GM23338 (cell line): Measurements from ENCODE around the gene DLK1. TPM values are rescaled to one million over a fixed set of nuclear protein-coding genes. Genes with fewer than 3 reads are reported as not detected.

ENCODE experiments used
- ATAC-seq: fragments of 200-7000 bp; cut with Tn5 transposase; 3 replicates; pipeline ENCODE4 v1.9.1; 2020
- DNase-seq: peaks from one replicate; pipeline ENCODE4 v3.0.0-alpha.2; 2015; ENCODE audit warnings: low spot score
- H2AFZ ChIP-seq: fragments of 200-600 bp; sonication (generic); 2 replicates; pipeline ENCODE4 v1.8.0; 2016; ENCODE audit warnings: antibody characterized with exemption, mild to moderate bottlenecking, moderate library complexity
- H3F3A ChIP-seq: fragments of 200-600 bp; sonication (generic); replicated peaks from 2 replicates; pipeline ENCODE4 v1.8.0; 2017; ENCODE audit warnings: antibody characterized with exemption, mixed run types, low read depth
- H3K27ac ChIP-seq: fragments of 200-600 bp; sonication (generic); 2 replicates; pipeline ENCODE4 v1.6.1; 2016; ENCODE audit warnings: low read depth
- H3K27me3 ChIP-seq: fragments of 200-600 bp; sonication (generic); 2 replicates; pipeline ENCODE4 v1.8.0; 2016; ENCODE audit warnings: mild to moderate bottlenecking, mixed run types, moderate library complexity; ENCODE audit not compliant: insufficient read depth
- H3K36me3 ChIP-seq: fragments of 200-600 bp; sonication (generic); 2 replicates; pipeline ENCODE4 v1.8.0; 2016; ENCODE audit warnings: mild to moderate bottlenecking; ENCODE audit not compliant: insufficient read depth
- H3K4me1 ChIP-seq: fragments of 200-600 bp; sonication (generic); 2 replicates; pipeline ENCODE4 v1.8.0; 2016; ENCODE audit warnings: mild to moderate bottlenecking, moderate library complexity; ENCODE audit not compliant: insufficient read depth
- H3K4me2 ChIP-seq: fragments of 200-600 bp; sonication (generic); 2 replicates; pipeline ENCODE4 v1.7.1; 2017; ENCODE audit warnings: mixed run types
- H3K4me3 ChIP-seq: fragments of 200-600 bp; sonication (generic); 2 replicates; pipeline ENCODE4 v1.6.1; 2016; ENCODE audit warnings: mixed run types
- H3K79me2 ChIP-seq: fragments of 200-600 bp; sonication (generic); replicated peaks from 2 replicates; pipeline ENCODE4 v1.8.0; 2017; ENCODE audit warnings: mild to moderate bottlenecking; ENCODE audit not compliant: insufficient read depth
- H3K9me2 ChIP-seq: fragments of 200-600 bp; sonication (generic); 2 replicates; pipeline ENCODE4 v1.8.0; 2017; ENCODE audit not compliant: insufficient read depth
- H4K20me1 ChIP-seq: fragments of 200-600 bp; sonication (generic); replicated peaks from 2 replicates; pipeline ENCODE4 v1.8.0; 2017; ENCODE audit warnings: mild to moderate bottlenecking; ENCODE audit not compliant: insufficient read depth
- H3K27ac Mint-ChIP-seq: 2 replicates; pipeline ENCODE4 v1.8.0; 2020; ENCODE audit warnings: inconsistent platforms, mild to moderate bottlenecking, moderate library complexity, mixed read lengths
- H3K27me3 Mint-ChIP-seq: 3 replicates; pipeline ENCODE4 v1.8.0; 2022; ENCODE audit warnings: low read depth, mild to moderate bottlenecking, moderate library complexity, mixed read lengths, inconsistent platforms; ENCODE audit not compliant: insufficient read depth, poor library complexity
- H3K36me3 Mint-ChIP-seq: 3 replicates; pipeline ENCODE4 v1.8.0; 2021; ENCODE audit warnings: low read depth, mild to moderate bottlenecking, inconsistent platforms, moderate library complexity, mixed read lengths
- H3K4me1 Mint-ChIP-seq: 3 replicates; pipeline ENCODE4 v1.8.0; 2020; ENCODE audit warnings: mild to moderate bottlenecking, inconsistent platforms, mixed read lengths
- H3K4me3 Mint-ChIP-seq: 3 replicates; pipeline ENCODE4 v1.8.0; 2021; ENCODE audit warnings: moderate library complexity, mild to moderate bottlenecking, inconsistent platforms, mixed read lengths
- H3K9me3 Mint-ChIP-seq: 3 replicates; pipeline ENCODE4 v1.8.0; 2020; ENCODE audit warnings: moderate library complexity, mild to moderate bottlenecking, inconsistent platforms, mixed read lengths
- CREB1 ChIP-seq: fragments of 250-450 bp; sonication (Bioruptor Pico); IDR thresholded peaks from 2 replicates; pipeline ENCODE4 v1.5.0; 2020; ENCODE audit warnings: low read depth, mild to moderate bottlenecking, moderate library complexity
- CTCF ChIP-seq, 2 experiments: fragments of 200-600 bp in 1 of 2; sonication (generic) in 1 of 2; conservative IDR thresholded peaks; 2 replicates each; pipeline versions ENCODE4 v1.5.1 to v1.6.1; 2016 to 2017; ENCODE audit warnings: antibody characterized with exemption in 2 of 2, low read depth in 2 of 2, mild to moderate bottlenecking in 2 of 2, moderate library complexity in 1 of 2
- ETS1 ChIP-seq: IDR thresholded peaks from 2 replicates; pipeline ENCODE4 v1.6.1; 2016; ENCODE audit warnings: antibody characterized with exemption
- JUNB ChIP-seq: IDR thresholded peaks from one replicate; pipeline ENCODE4 v1.6.1; 2016; ENCODE audit warnings: antibody characterized with exemption; ENCODE audit not compliant: unreplicated experiment
- NANOG ChIP-seq: IDR thresholded peaks from 2 replicates; pipeline ENCODE4 v1.6.1; 2016; ENCODE audit warnings: antibody characterized with exemption, borderline replicate concordance
- POLR2AphosphoS5 ChIP-seq: IDR thresholded peaks from 2 replicates; pipeline ENCODE4 v1.6.1; 2016; ENCODE audit warnings: antibody characterized with exemption, low read depth
- REST ChIP-seq: IDR thresholded peaks from one replicate; pipeline ENCODE4 v1.6.1; 2018; ENCODE audit warnings: antibody characterized with exemption; ENCODE audit not compliant: unreplicated experiment
- STAT1 ChIP-seq: IDR thresholded peaks from one replicate; pipeline ENCODE4 v1.6.1; 2016; ENCODE audit warnings: antibody characterized with exemption; ENCODE audit not compliant: unreplicated experiment
- ZNF114 ChIP-seq: fragments of 250-450 bp; sonication (Bioruptor Pico); IDR thresholded peaks from 2 replicates; pipeline ENCODE4 v1.5.0; 2020; ENCODE audit warnings: mild to moderate bottlenecking, moderate library complexity
- ZNF331 ChIP-seq: fragments of 250-450 bp; sonication (Bioruptor Pico); IDR thresholded peaks from 2 replicates; pipeline ENCODE4 v1.5.0; 2020; ENCODE audit warnings: low read depth, mild to moderate bottlenecking, moderate library complexity
- polyA plus RNA-seq: library from polyadenylated mRNA; unstranded; fragments of >200 nt; fragmentation: Nextera tagmentation; extraction: Ambion mirVana; gene quantifications from 2 replicates; pipeline ENCODE4 v1.2.1, GENCODE V29; 2016
- total RNA-seq: library from RNA; depleted of rRNA; stranded (reverse); fragments of >200 nt; shearing (Covaris generic); gene quantifications from 2 replicates; pipeline ENCODE4 v1.2.3, GENCODE V29; 2014

The DLK1 gene
- total and polyA plus RNA-seq, 2 experiments from 2014 or later, result 1.1 to 1.2 TPM

GRCh38 chr14:100786131-100786530 is 59.4 kb downstream of the DLK1 start:
- H3K9me2 ChIP-seq, result no peaks in the 10 kb centered on the region
- Mint-ChIP-seq H3K4me3 (no peak overlapping the region), H3K27me3 (peaks cover 8% of the 10 kb centered on the region), H3K4me1 (peaks cover 10% of the 10 kb centered on the region), H3K36me3 (no peaks in the 10 kb centered on the region), H3K27ac (no peak overlapping the region), H3K9me3 (no peaks in the 10 kb centered on the region; the same call in 2 of the 3 replicates)
- no peaks in the 10 kb centered on the region for H3K4me1 ChIP-seq
- TF ChIP-seq POLR2AphosphoS5 (no peak), CREB1 (CRISPR knock-in tag) (no peak)
- no peaks in the 10 kb centered on the region for H3K79me2 ChIP-seq
- H2AFZ ChIP-seq, result no peak overlapping the region
- H4K20me1 ChIP-seq, result no peaks in the 10 kb centered on the region
- H3K4me2 ChIP-seq, result no peak overlapping the region
- ATAC-seq (no peak), DNase-seq (no peak)
- H3K36me3 ChIP-seq, result no peaks in the 10 kb centered on the region
- H3K27ac ChIP-seq, result no peak overlapping the region
- no peaks in the 10 kb centered on the region for H3K27me3 ChIP-seq
- no peaks in the 10 kb centered on the region for H3F3A ChIP-seq
- H3K4me3 ChIP-seq, result no peak overlapping the region

GRCh38 chr14:100786576-100787219 is 60.0 kb downstream of the DLK1 start:
- Histone ChIP-seq H3K4me3 (no peak overlapping the region), H3K27me3 (no peaks in the 10 kb centered on the region), H3K4me1 (no peaks in the 10 kb centered on the region), H3F3A (no peaks in the 10 kb centered on the region), H2AFZ (no peak overlapping the region), H4K20me1 (no peaks in the 10 kb centered on the region), H3K4me2 (no peak overlapping the region), H3K9me2 (no peaks in the 10 kb centered on the region), H3K27ac (no peak overlapping the region), H3K79me2 (no peaks in the 10 kb centered on the region), H3K36me3 (no peaks in the 10 kb centered on the region)
- Mint-ChIP-seq H3K36me3 (no peaks in the 10 kb centered on the region), H3K4me3 (no peak overlapping the region), H3K27me3 (peaks cover 8% of the 10 kb centered on the region), H3K27ac (no peak overlapping the region), H3K4me1 (peaks cover 10% of the 10 kb centered on the region), H3K9me3 (no peaks in the 10 kb centered on the region; the same call in 2 of the 3 replicates)
- DNase-seq (no peak), ATAC-seq (no peak)
- no peak for TF ChIP-seq STAT1
- TF ChIP-seq POLR2AphosphoS5, result no peak
- no peak for TF ChIP-seq JUNB
- no peak for TF ChIP-seq CTCF (conservative IDR thresholded peaks at IDR 0.05; ENCODE audit: low read depth in 2 of 2)
- no peak for TF ChIP-seq ZNF114 (CRISPR knock-in tag)
- TF ChIP-seq NANOG, result no peak
- no peak for TF ChIP-seq ETS1
- TF ChIP-seq REST, result no peak
- TF ChIP-seq ZNF331, result no peak
